Osteoblast (primary cell): ENCODE data around the gene TMPRSS4. TPM values are rescaled to one million over a fixed set of nuclear protein-coding genes. Genes with fewer than 3 reads are reported as not detected.

Experiments used
- DNase-seq: peaks from one replicate; pipeline ENCODE4 v3.0.0; 2011; ENCODE audit warnings: low spot score, mixed read lengths; ENCODE audit not compliant: insufficient read length; ENCODE audit errors: missing footprints
- H2AFZ ChIP-seq: 2 replicates; pipeline ENCODE4 v1.6.0; 2011; ENCODE audit warnings: mild to moderate bottlenecking, low read length
- H3K27ac ChIP-seq: 2 replicates; pipeline ENCODE4 v1.5.1; 2011; ENCODE audit warnings: mild to moderate bottlenecking, low read depth, low read length, moderate library complexity
- H3K27me3 ChIP-seq: 2 replicates; pipeline ENCODE4 v1.6.0; 2012; ENCODE audit warnings: mild to moderate bottlenecking, control low read depth, inconsistent platforms, low read length, moderate library complexity; ENCODE audit not compliant: insufficient read depth
- H3K36me3 ChIP-seq: 2 replicates; pipeline ENCODE4 v1.5.1; 2011; ENCODE audit warnings: mild to moderate bottlenecking, low read length, control low read depth, moderate library complexity; ENCODE audit not compliant: insufficient read depth
- H3K4me1 ChIP-seq: 2 replicates; pipeline ENCODE4 v1.5.1; 2011; ENCODE audit warnings: mild to moderate bottlenecking, low read length, control low read depth, moderate library complexity; ENCODE audit not compliant: insufficient read depth
- H3K4me2 ChIP-seq: 2 replicates; pipeline ENCODE4 v1.6.0; 2011; ENCODE audit warnings: mild to moderate bottlenecking, low read length; ENCODE audit not compliant: insufficient read depth
- H3K4me3 ChIP-seq: fragments of 200-600 bp; sonication (generic); 3 replicates; pipeline ENCODE4 v1.5.1; 2012; ENCODE audit warnings: mild to moderate bottlenecking, low read length, inconsistent platforms; ENCODE audit not compliant: insufficient read depth
- H3K79me2 ChIP-seq: 2 replicates; pipeline ENCODE4 v1.6.0; 2012; ENCODE audit warnings: mild to moderate bottlenecking, low read length, control low read depth, inconsistent platforms; ENCODE audit not compliant: insufficient read depth
- H3K9me3 ChIP-seq: 2 replicates; pipeline ENCODE4 v1.5.1; 2011; ENCODE audit warnings: low read depth, low read length, control low read depth
- H4K20me1 ChIP-seq: 2 replicates; pipeline ENCODE4 v1.6.0; 2012; ENCODE audit warnings: mild to moderate bottlenecking, low read length, control low read depth; ENCODE audit not compliant: insufficient read depth
- CTCF ChIP-seq: IDR thresholded peaks from 2 replicates; pipeline ENCODE4 v1.5.1; 2011; ENCODE audit warnings: mild to moderate bottlenecking, low read depth, low read length, moderate library complexity; ENCODE audit errors: extremely low read depth
- total RNA-seq: library from RNA; depleted of rRNA; stranded (reverse); fragments of >200 nt; gene quantifications from 2 replicates; pipeline ENCODE4 v1.2.3, GENCODE V29; 2012

TMPRSS4 gene
- total RNA-seq, 1 donor = not detected

GRCh38 chr11:118124929-118125535 is 48.2 kb downstream of the TMPRSS4 start:
- Histone ChIP-seq H2AFZ (no peak overlapping the region), H4K20me1 (no peaks in the 10 kb centered on the region), H3K4me3 (no peak overlapping the region), H3K4me2 (no peak overlapping the region), H3K4me1 (no peaks in the 10 kb centered on the region), H3K27ac (no peak overlapping the region), H3K27me3 (peaks cover 3% of the 10 kb centered on the region), H3K36me3 (no peaks in the 10 kb centered on the region), H3K79me2 (no peaks in the 10 kb centered on the region), H3K9me3 (no peaks in the 10 kb centered on the region)
- no peak for TF ChIP-seq CTCF
- DNase-seq = no peak

GRCh38 chr11:118126082-118126838 is 49.4 kb downstream of the TMPRSS4 start:
- Histone ChIP-seq H3K4me3 (no peak overlapping the region), H3K79me2 (no peaks in the 10 kb centered on the region), H4K20me1 (no peaks in the 10 kb centered on the region), H2AFZ (no peak overlapping the region), H3K27ac (no peak overlapping the region), H3K9me3 (no peaks in the 10 kb centered on the region), H3K27me3 (peaks cover 3% of the 10 kb centered on the region), H3K4me1 (no peaks in the 10 kb centered on the region), H3K4me2 (no peak overlapping the region), H3K36me3 (no peaks in the 10 kb centered on the region)
- no peak for DNase-seq
- no peak for TF ChIP-seq CTCF

- peaks cover 3% of the 10 kb centered on the region for H3K27me3 ChIP-seq
Observed at GRCh38 chr11:118128310-118128709, 51.4 kb downstream of the TMPRSS4 start.

More at GRCh38 chr11:118128310-118128709, 51.4 kb downstream of the TMPRSS4 start:
- Histone ChIP-seq H3K9me3 (no peaks in the 10 kb centered on the region), H3K4me1 (no peaks in the 10 kb centered on the region), H2AFZ (no peak overlapping the region), H3K4me2 (no peak overlapping the region), H3K79me2 (no peaks in the 10 kb centered on the region), H3K27ac (no peak overlapping the region), H4K20me1 (no peaks in the 10 kb centered on the region), H3K36me3 (no peaks in the 10 kb centered on the region), H3K4me3 (no peak overlapping the region)
- DNase-seq = peak; percentile 18
- TF ChIP-seq CTCF = no peak
